Calu3 (cell line): ENCODE results near the gene MYBPH. TPM values are rescaled to one million over a fixed set of nuclear protein-coding genes. Genes with fewer than 3 reads are reported as not detected.

Source experiments
- BruUV-seq: library from RNA; stranded (reverse); fragments of 400-500 nt; replicated peaks from 2 replicates; lab custom pipeline; 2021; lab: Mats Ljungman, UMichigan
- CTCF ChIA-PET: fragments of 300-600 bp; sonication (Branson Sonifier 250); formaldehyde crosslinking; loops from one replicate; lab custom pipeline; 2022; ENCODE audit warnings: antibody characterized with exemption; lab: Charles Lee
- DNase-seq: peaks from one replicate; pipeline ENCODE4 v3.0.0; 2022
- H3K27ac Mint-ChIP-seq: one replicate; pipeline ENCODE4 v1.8.0; 2022; ENCODE audit warnings: mixed read lengths; ENCODE audit not compliant: unreplicated experiment
- H3K27me3 Mint-ChIP-seq: one replicate; pipeline ENCODE4 v1.8.0; 2022; ENCODE audit warnings: mixed read lengths; ENCODE audit not compliant: unreplicated experiment
- H3K36me3 Mint-ChIP-seq: one replicate; pipeline ENCODE4 v1.8.0; 2022; ENCODE audit warnings: mild to moderate bottlenecking, moderate library complexity, mixed read lengths; ENCODE audit not compliant: insufficient read depth, unreplicated experiment
- H3K4me1 Mint-ChIP-seq: one replicate; pipeline ENCODE4 v1.8.0; 2022; ENCODE audit warnings: mild to moderate bottlenecking, low read depth, mixed read lengths; ENCODE audit not compliant: unreplicated experiment
- H3K4me3 Mint-ChIP-seq: one replicate; pipeline ENCODE4 v1.8.0; 2022; ENCODE audit warnings: mild to moderate bottlenecking, low read depth, moderate library complexity, mixed read lengths; ENCODE audit not compliant: unreplicated experiment
- H3K9me3 Mint-ChIP-seq: one replicate; pipeline ENCODE4 v1.8.0; 2022; ENCODE audit warnings: low read depth, mixed read lengths; ENCODE audit not compliant: unreplicated experiment
- intact Hi-C: fragments of 100-400 bp; cut with micrococcal nuclease; formaldehyde crosslinking; loops from one replicate; pipeline ENCODE4 v1.10.0; 2022; ENCODE audit not compliant: unreplicated experiment
- total RNA-seq: library from RNA; stranded (reverse); gene quantifications from 2 replicates; pipeline ENCODE4 v1.2.3, GENCODE V29; 2022
- TF ChIP-seq, protein P1 (sequence below): fragments of 200-600 bp; IDR thresholded peaks from one replicate; pipeline ENCODE4 v1.8.0; 2022; ENCODE audit warnings: antibody characterized with exemption; ENCODE audit not compliant: unreplicated experiment

MYBPH gene
- total RNA-seq, 1 experiment from 2014 or later = not detected

GRCh38 chr1:203166192-203166940 lies 9.3 kb downstream of the MYBPH start:
- no peaks in the 10 kb centered on the region for H3K36me3 Mint-ChIP-seq
- DNase-seq = peak; percentile 58
- intact Hi-C loops = no loop called here

DNA sequence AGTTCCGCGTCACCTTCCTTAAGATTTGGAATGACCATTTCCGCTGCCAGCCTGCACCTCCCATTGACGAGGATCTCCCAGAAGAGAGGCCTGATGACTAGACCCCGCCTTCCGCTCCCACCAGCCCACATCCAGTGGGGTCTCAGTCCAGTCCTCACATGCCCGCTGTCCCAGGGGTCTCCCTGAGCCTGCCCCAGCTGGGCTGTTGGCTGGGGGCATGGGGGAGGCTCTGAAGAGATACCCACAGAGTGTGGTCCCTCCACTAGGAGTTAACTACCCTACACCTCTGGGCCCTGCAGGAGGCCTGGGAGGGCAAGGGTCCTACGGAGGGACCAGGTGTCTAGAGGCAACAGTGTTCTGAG lies 9.8 kb downstream of the MYBPH start:
- H3K9me3 Mint-ChIP-seq = no peaks in the 10 kb centered on the region
- intact Hi-C loops = no loop called here
- DNase-seq = no peak
- no peak overlapping the region for H3K27ac Mint-ChIP-seq
- BruUV-seq = no TSS peak
- H3K4me3 Mint-ChIP-seq = no peak overlapping the region
- H3K4me1 Mint-ChIP-seq = peaks cover 14% of the 10 kb centered on the region
- TF ChIP-seq, protein P1, sequence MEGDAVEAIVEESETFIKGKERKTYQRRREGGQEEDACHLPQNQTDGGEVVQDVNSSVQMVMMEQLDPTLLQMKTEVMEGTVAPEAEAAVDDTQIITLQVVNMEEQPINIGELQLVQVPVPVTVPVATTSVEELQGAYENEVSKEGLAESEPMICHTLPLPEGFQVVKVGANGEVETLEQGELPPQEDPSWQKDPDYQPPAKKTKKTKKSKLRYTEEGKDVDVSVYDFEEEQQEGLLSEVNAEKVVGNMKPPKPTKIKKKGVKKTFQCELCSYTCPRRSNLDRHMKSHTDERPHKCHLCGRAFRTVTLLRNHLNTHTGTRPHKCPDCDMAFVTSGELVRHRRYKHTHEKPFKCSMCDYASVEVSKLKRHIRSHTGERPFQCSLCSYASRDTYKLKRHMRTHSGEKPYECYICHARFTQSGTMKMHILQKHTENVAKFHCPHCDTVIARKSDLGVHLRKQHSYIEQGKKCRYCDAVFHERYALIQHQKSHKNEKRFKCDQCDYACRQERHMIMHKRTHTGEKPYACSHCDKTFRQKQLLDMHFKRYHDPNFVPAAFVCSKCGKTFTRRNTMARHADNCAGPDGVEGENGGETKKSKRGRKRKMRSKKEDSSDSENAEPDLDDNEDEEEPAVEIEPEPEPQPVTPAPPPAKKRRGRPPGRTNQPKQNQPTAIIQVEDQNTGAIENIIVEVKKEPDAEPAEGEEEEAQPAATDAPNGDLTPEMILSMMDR = no peak
- CTCF ChIA-PET = interaction anchor here (1.0 to 2.2 kb wide), 8 partner anchors 9 to 126 kb away, joined by 4 to 18 read pairs (median 6); partner anchors contain the start of gene ADORA1
- peaks cover 87% of the 10 kb centered on the region for H3K27me3 Mint-ChIP-seq
- no peaks in the 10 kb centered on the region for H3K36me3 Mint-ChIP-seq

More at GRCh38 chr1:203166192-203166940, 9.3 kb downstream of the MYBPH start:
- H3K4me3 Mint-ChIP-seq = no peak overlapping the region
- BruUV-seq = no TSS peak
- TF ChIP-seq, protein P1 = no peak
- no peak overlapping the region for H3K27ac Mint-ChIP-seq
- no peaks in the 10 kb centered on the region for H3K9me3 Mint-ChIP-seq
- H3K4me1 Mint-ChIP-seq = peaks cover 8% of the 10 kb centered on the region
- peaks cover 87% of the 10 kb centered on the region for H3K27me3 Mint-ChIP-seq
- CTCF ChIA-PET = interaction anchor here (0.9 to 2.2 kb wide), 11 partner anchors 9 to 127 kb away, joined by 4 to 18 read pairs (median 5); partner anchors contain the start of gene ADORA1

- peaks cover 87% of the 10 kb centered on the region for H3K27me3 Mint-ChIP-seq
Observed at GRCh38 chr1:203165101-203165799, 10.4 kb downstream of the MYBPH start.

More at GRCh38 chr1:203165101-203165799, 10.4 kb downstream of the MYBPH start:
- Mint-ChIP-seq H3K4me1 (peaks cover 15% of the 10 kb centered on the region), H3K36me3 (no peaks in the 10 kb centered on the region), H3K9me3 (no peaks in the 10 kb centered on the region), H3K4me3 (no peak overlapping the region), H3K27ac (no peak overlapping the region)
- TF ChIP-seq, protein P1 = no peak
- CTCF ChIA-PET = interaction anchor here (1.6 to 2.2 kb wide), 2 partner anchors 17 to 51 kb away, joined by 5 to 18 read pairs; no protein-coding TSS in a partner anchor
- DNase-seq = no peak
- no TSS peak for BruUV-seq
- intact Hi-C loops = no loop called here
